Loucy (cell line): ENCODE data around the gene HBD.

Source experiments
- H2AFZ ChIP-seq: fragments of 200-600 bp; sonication (generic); 2 replicates; pipeline ENCODE4 v1.6.0; 2016; ENCODE audit warnings: antibody characterized with exemption, mild to moderate bottlenecking, low read length, moderate library complexity
- H3F3A ChIP-seq: fragments of 200-600 bp; 2 replicates; pipeline ENCODE4 v1.6.0; 2016; ENCODE audit warnings: antibody characterized with exemption, low read depth, mild to moderate bottlenecking
- H3K27me3 ChIP-seq: fragments of 200-600 bp; sonication (generic); 2 replicates; pipeline ENCODE4 v1.6.1; 2014; ENCODE audit warnings: low read length, mild to moderate bottlenecking; ENCODE audit not compliant: insufficient read depth, poor library complexity, severe bottlenecking
- H3K36me3 ChIP-seq: fragments of 200-600 bp; sonication (generic); 2 replicates; pipeline ENCODE4 v1.6.1; 2016; ENCODE audit warnings: low read length; ENCODE audit not compliant: insufficient read depth
- H3K4me1 ChIP-seq: fragments of 200-600 bp; sonication (generic); 2 replicates; pipeline ENCODE4 v1.5.1; 2014; ENCODE audit warnings: low read length, mild to moderate bottlenecking; ENCODE audit not compliant: insufficient read depth, poor library complexity, severe bottlenecking
- H3K4me2 ChIP-seq: fragments of 200-600 bp; sonication (generic); 2 replicates; pipeline ENCODE4 v1.6.0; 2014; ENCODE audit warnings: antibody characterized with exemption, low read length, low read depth, mild to moderate bottlenecking; ENCODE audit not compliant: poor library complexity, severe bottlenecking
- H3K4me3 ChIP-seq: fragments of 200-600 bp; sonication (generic); 2 replicates; pipeline ENCODE4 v1.5.1; 2014; ENCODE audit warnings: low read length, mild to moderate bottlenecking, mixed read lengths; ENCODE audit not compliant: poor library complexity, severe bottlenecking
- H3K79me2 ChIP-seq: fragments of 200-600 bp; sonication (generic); 2 replicates; pipeline ENCODE4 v1.6.1; 2014; ENCODE audit warnings: low read length; ENCODE audit not compliant: insufficient read depth
- H3K9ac ChIP-seq: fragments of 200-600 bp; sonication (generic); 2 replicates; pipeline ENCODE4 v1.6.0; 2014; ENCODE audit warnings: mild to moderate bottlenecking, low read depth, low read length, moderate library complexity; ENCODE audit not compliant: poor library complexity, severe bottlenecking
- H3K9me2 ChIP-seq: fragments of 200-600 bp; sonication (generic); replicated peaks from 2 replicates; pipeline ENCODE4 v1.6.1; 2016; ENCODE audit warnings: low read depth, low read length, mixed read lengths
- H3K9me3 ChIP-seq: fragments of 200-600 bp; sonication (generic); 2 replicates; pipeline ENCODE4 v1.6.1; 2014; ENCODE audit warnings: mild to moderate bottlenecking, antibody characterized with exemption, low read length, low read depth; ENCODE audit not compliant: insufficient read depth
- H4K20me1 ChIP-seq: fragments of 200-600 bp; sonication (generic); 2 replicates; pipeline ENCODE4 v1.6.0; 2014; ENCODE audit warnings: antibody characterized with exemption, low read length, mild to moderate bottlenecking; ENCODE audit not compliant: insufficient read depth, poor library complexity, severe bottlenecking
- CTCF ChIP-seq: fragments of 200-600 bp; sonication (generic); conservative IDR thresholded peaks from 2 replicates; pipeline ENCODE4 v1.5.1; 2014; ENCODE audit warnings: mild to moderate bottlenecking, antibody characterized with exemption, low read length
- EZH2phosphoT487 ChIP-seq: fragments of 200-600 bp; IDR thresholded peaks from 2 replicates; pipeline ENCODE4 v1.6.1; 2018; ENCODE audit warnings: antibody characterized with exemption, mild to moderate bottlenecking, moderate library complexity, borderline replicate concordance

HBD gene

GRCh38 chr11:5242933-5243815 is 8.9 kb upstream of the HBD start:
- Histone ChIP-seq H3K36me3 (no peaks in the 10 kb centered on the region), H3K4me2 (no peak overlapping the region), H3K4me3 (no peak overlapping the region), H3K9me3 (no peaks in the 10 kb centered on the region), H3K9ac (no peak overlapping the region), H3K9me2 (no peaks in the 10 kb centered on the region), H3K79me2 (no peaks in the 10 kb centered on the region), H3K27me3 (no peaks in the 10 kb centered on the region), H4K20me1 (no peaks in the 10 kb centered on the region), H2AFZ (0 out of 2 replicates have a peak overlapping the region, but pooled peaks have one; percentile 11), H3K4me1 (peaks cover 5% of the 10 kb centered on the region), H3F3A (no peaks in the 10 kb centered on the region)
- TF ChIP-seq CTCF: no peak

GRCh38 chr11:5242208-5242607 is 7.9 kb upstream of the HBD start:
- no peak overlapping the region for H3K9ac ChIP-seq
- no peaks in the 10 kb centered on the region for H3K9me2 ChIP-seq
- no peaks in the 10 kb centered on the region for H3K27me3 ChIP-seq
- H3K79me2 ChIP-seq: no peaks in the 10 kb centered on the region
- H3K4me2 ChIP-seq: no peak overlapping the region
- H3K36me3 ChIP-seq: no peaks in the 10 kb centered on the region
- H3K4me1 ChIP-seq: peaks cover 5% of the 10 kb centered on the region
- TF ChIP-seq EZH2phosphoT487 (no peak), CTCF (no peak)
- no peak overlapping the region for H3K4me3 ChIP-seq
- H2AFZ ChIP-seq: no peak overlapping the region
- no peaks in the 10 kb centered on the region for H3F3A ChIP-seq
- H3K9me3 ChIP-seq: no peaks in the 10 kb centered on the region
- H4K20me1 ChIP-seq: no peaks in the 10 kb centered on the region

DNA sequence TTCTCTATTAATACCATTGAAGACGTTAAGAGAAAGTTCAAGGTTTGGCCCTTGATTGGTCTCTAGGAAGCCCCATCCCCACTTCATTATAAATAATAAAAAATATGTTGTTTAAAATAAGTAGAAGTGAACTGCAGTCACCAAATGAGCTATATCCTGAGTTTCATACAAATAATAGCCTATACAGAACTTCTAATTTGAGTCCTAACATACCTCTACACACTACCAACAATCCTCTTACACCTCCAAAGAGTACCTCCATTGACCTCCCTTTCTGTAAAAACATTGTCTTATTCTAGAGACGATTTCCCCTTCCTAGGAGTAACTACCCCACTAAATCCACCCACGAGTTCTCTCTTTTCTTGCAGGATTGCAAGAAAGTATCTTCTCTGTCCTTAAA is 7.2 kb upstream of the HBD start:
- Histone ChIP-seq H3K27me3 (no peaks in the 10 kb centered on the region), H4K20me1 (no peaks in the 10 kb centered on the region), H3K4me3 (no peak overlapping the region), H2AFZ (no peak overlapping the region), H3K9ac (no peak overlapping the region), H3F3A (no peaks in the 10 kb centered on the region), H3K4me2 (no peak overlapping the region), H3K4me1 (peaks cover 5% of the 10 kb centered on the region), H3K9me2 (no peaks in the 10 kb centered on the region), H3K79me2 (no peaks in the 10 kb centered on the region), H3K9me3 (no peaks in the 10 kb centered on the region), H3K36me3 (no peaks in the 10 kb centered on the region)
- TF ChIP-seq CTCF (no peak), EZH2phosphoT487 (no peak)
